H1 (cell line): ENCODE results near the gene CHRNA10. TPM values are rescaled to one million over a fixed set of nuclear protein-coding genes. Genes with fewer than 3 reads are reported as not detected.

Experiments used
- CTCF ChIA-PET: fragments of 300-600 bp; sonication (Branson Sonifier 250); formaldehyde crosslinking; loops from one replicate; lab custom pipeline; 2021; ENCODE audit not compliant: partially characterized antibody; lab: Charles Lee
- POLR2A ChIA-PET: fragments of 300-600 bp; sonication (Branson Sonifier 250); formaldehyde crosslinking; loops from one replicate; lab custom pipeline; 2021; ENCODE audit warnings: inconsistent platforms; ENCODE audit not compliant: partially characterized antibody; lab: Charles Lee
- DNase-seq, 2 experiments: peaks; one replicate each; pipeline versions ENCODE4 v3.0.0 to v3.0.0-alpha.2; 2010 to 2022; ENCODE audit warnings: low spot score in 2 of 2, low read depth in 1 of 2, mixed read lengths in 1 of 2
- FAIRE-seq: peaks from 2 replicates; lab custom pipeline; 2011; peaks lifted over from hg19 to GRCh38; lab: Jason Lieb, UNC
- H2AFZ ChIP-seq: 2 replicates; pipeline ENCODE4 v1.8.1; 2012; ENCODE audit warnings: low read length, inconsistent platforms
- H2AK5ac ChIP-seq: 2 replicates; pipeline ENCODE4 v1.6.1; 2013; ENCODE audit warnings: low read depth, low read length
- H2BK120ac ChIP-seq: replicated peaks from 2 replicates; pipeline ENCODE3; 2013; ENCODE audit warnings: low read depth, low read length, inconsistent platforms
- H2BK12ac ChIP-seq: 2 replicates; pipeline ENCODE4 v1.6.1; 2013; ENCODE audit warnings: low read depth, low read length
- H2BK15ac ChIP-seq: 2 replicates; pipeline ENCODE4 v1.6.1; 2013; ENCODE audit warnings: low read length
- H2BK20ac ChIP-seq: 2 replicates; pipeline ENCODE4 v1.6.1; 2013; ENCODE audit warnings: low read length
- H2BK5ac ChIP-seq: 2 replicates; pipeline ENCODE4 v1.6.1; 2013; ENCODE audit warnings: low read depth, low read length
- H3K14ac ChIP-seq: 2 replicates; pipeline ENCODE4 v1.6.1; 2013; ENCODE audit warnings: inconsistent platforms; ENCODE audit not compliant: insufficient read length
- H3K18ac ChIP-seq: 2 replicates; pipeline ENCODE4 v1.6.1; 2013; ENCODE audit warnings: low read length; ENCODE audit errors: extremely low read depth
- H3K23ac ChIP-seq: 2 replicates; pipeline ENCODE4 v1.6.1; 2013; ENCODE audit warnings: inconsistent platforms; ENCODE audit not compliant: insufficient read length
- H3K23me2 ChIP-seq: 2 replicates; pipeline ENCODE4 v1.6.1; 2013; ENCODE audit warnings: low read depth, low read length
- H3K27ac ChIP-seq: 2 replicates; pipeline ENCODE4 v1.6.1; 2011; ENCODE audit warnings: low read depth, low read length, inconsistent platforms
- H3K27me3 ChIP-seq, 4 experiments: replicated peaks in 1 of 4; 1 replicate in 1 of 4; 2 replicates in 3 of 4; pipeline versions ENCODE4 v1.6.1 to v1.8.1; 2011 to 2013; ENCODE audit warnings: low read length in 3 of 4, mild to moderate bottlenecking in 3 of 4, inconsistent platforms in 2 of 4, mixed read lengths in 2 of 4, moderate library complexity in 1 of 4; ENCODE audit not compliant: control insufficient read depth in 3 of 4, insufficient read depth in 3 of 4; ENCODE audit errors: extremely low read depth in 1 of 4
- H3K36me3 ChIP-seq, 4 experiments: 2 replicates each; pipeline versions ENCODE4 v1.6.1 to v1.8.1; 2011 to 2013; ENCODE audit warnings: mild to moderate bottlenecking in 4 of 4, low read length in 3 of 4, moderate library complexity in 2 of 4, control low read depth in 1 of 4, inconsistent platforms in 1 of 4; ENCODE audit not compliant: insufficient read depth in 4 of 4, control insufficient read depth in 2 of 4
- H3K4ac ChIP-seq: replicated peaks from 2 replicates; pipeline ENCODE3; 2013; ENCODE audit warnings: low read length, low read depth, mixed read lengths, inconsistent platforms; ENCODE audit not compliant: insufficient read length
- H3K4me1 ChIP-seq, 4 experiments: replicated peaks in 1 of 4; 1 replicate in 1 of 4; 2 replicates in 3 of 4; pipeline versions ENCODE4 v1.6.1 to v1.8.1; 2011 to 2013; ENCODE audit warnings: low read length in 3 of 4, inconsistent platforms in 2 of 4, mixed read lengths in 1 of 4; ENCODE audit not compliant: insufficient read depth in 4 of 4, control insufficient read depth in 3 of 4
- H3K4me2 ChIP-seq, 2 experiments: 2 replicates each; pipeline versions ENCODE4 v1.6.1 to v1.8.1; 2011 to 2013; ENCODE audit warnings: low read depth in 2 of 2, low read length in 2 of 2, control low read depth in 1 of 2, inconsistent platforms in 1 of 2, mild to moderate bottlenecking in 1 of 2; ENCODE audit not compliant: insufficient read depth in 1 of 2
- H3K4me3 ChIP-seq, 4 experiments: fragments of 200-600, 300-600 bp in 1 of 4; sonication (generic), shearing (Covaris generic), sonication (Bioruptor Twin) in 1 of 4; 2 replicates each; pipeline versions ENCODE4 v1.5.1 to v1.8.1; 2011 to 2016; ENCODE audit warnings: low read length in 4 of 4, low read depth in 3 of 4, control low read depth in 2 of 4, inconsistent platforms in 2 of 4, mild to moderate bottlenecking in 2 of 4, mixed read lengths in 1 of 4, moderate library complexity in 1 of 4; ENCODE audit not compliant: insufficient read depth in 2 of 4; ENCODE audit errors: extremely low read depth in 1 of 4
- H3K56ac ChIP-seq: replicated peaks from 2 replicates; pipeline ENCODE3; 2013; ENCODE audit warnings: low read depth, mild to moderate bottlenecking, mixed read lengths, low read length, inconsistent platforms; ENCODE audit not compliant: insufficient read length
- H3K79me1 ChIP-seq: 2 replicates; pipeline ENCODE4 v1.6.1; 2013; ENCODE audit warnings: low read depth, low read length, control low read depth
- H3K79me2 ChIP-seq, 2 experiments: 2 replicates each; pipeline versions ENCODE4 v1.6.1 to v1.8.1; 2012 to 2013; ENCODE audit warnings: low read length in 2 of 2, mild to moderate bottlenecking in 2 of 2, inconsistent platforms in 1 of 2; ENCODE audit not compliant: insufficient read depth in 2 of 2, control insufficient read depth in 1 of 2
- H3K9ac ChIP-seq, 4 experiments: replicated peaks in 1 of 4; 1 replicate in 1 of 4; 2 replicates in 3 of 4; pipeline versions ENCODE4 v1.6.1 to v1.8.1; 2011 to 2013; ENCODE audit warnings: low read depth in 3 of 4, low read length in 3 of 4, control low read depth in 2 of 4, mild to moderate bottlenecking in 2 of 4, moderate library complexity in 2 of 4, inconsistent platforms in 1 of 4; ENCODE audit errors: extremely low read depth in 1 of 4
- H3K9me3 ChIP-seq, 2 experiments: 2 replicates each; pipeline versions ENCODE4 v1.6.1 to v1.8.1; 2012 to 2013; ENCODE audit warnings: mild to moderate bottlenecking in 2 of 2, moderate library complexity in 2 of 2, control low read depth in 1 of 2, inconsistent platforms in 1 of 2, low read depth in 1 of 2, low read length in 1 of 2, mixed read lengths in 1 of 2; ENCODE audit not compliant: insufficient read depth in 2 of 2
- H4K20me1 ChIP-seq, 2 experiments: replicated peaks in 1 of 2; 2 replicates each; pipeline versions ENCODE3 to v1.8.1; 2011 to 2013; ENCODE audit warnings: inconsistent platforms in 2 of 2, low read length in 2 of 2, mild to moderate bottlenecking in 1 of 2; ENCODE audit not compliant: insufficient read depth in 2 of 2, control insufficient read depth in 1 of 2
- H4K5ac ChIP-seq: 2 replicates; pipeline ENCODE4 v1.6.1; 2013; ENCODE audit warnings: low read length, low read depth, mixed read lengths, inconsistent platforms; ENCODE audit not compliant: insufficient read length
- H4K8ac ChIP-seq: 2 replicates; pipeline ENCODE4 v1.8.0; 2013; ENCODE audit warnings: mild to moderate bottlenecking, moderate library complexity, low read length, inconsistent platforms; ENCODE audit not compliant: insufficient read depth; ENCODE audit errors: extremely low read depth
- H4K91ac ChIP-seq: replicated peaks from 2 replicates; pipeline ENCODE3; 2013; ENCODE audit warnings: low read length, mixed read lengths, inconsistent platforms; ENCODE audit not compliant: insufficient read length
- ASH2L ChIP-seq: fragments of 200-600, 300-600 bp; sonication (generic); IDR thresholded peaks from one replicate; pipeline ENCODE4 v1.7.1; 2017; ENCODE audit warnings: low read length
- CREB1 ChIP-seq: IDR thresholded peaks from 2 replicates; pipeline ENCODE4 v1.6.1; 2012; ENCODE audit warnings: inconsistent platforms
- POLR2A ChIP-seq, 2 experiments: IDR thresholded peaks; 1 replicate in 1 of 2; 2 replicates in 1 of 2; pipeline ENCODE4 v1.6.1; 2011; ENCODE audit warnings: low read depth in 2 of 2, low read length in 2 of 2, mild to moderate bottlenecking in 2 of 2; ENCODE audit errors: control extremely low read depth in 1 of 2
- RNF2 ChIP-seq: fragments of 200-900, 300-1000 bp; sonication (generic); IDR thresholded peaks from 2 replicates; pipeline ENCODE4 v1.7.1; 2016; ENCODE audit warnings: borderline replicate concordance, low read depth, mild to moderate bottlenecking, antibody characterized with exemption, low read length; ENCODE audit not compliant: poor library complexity, severe bottlenecking; ENCODE audit errors: missing control alignments
- SIN3A ChIP-seq, 2 experiments: IDR thresholded peaks in 1 of 2; conservative IDR thresholded peaks in 1 of 2; 2 replicates each; pipeline ENCODE4 v1.6.1; 2011 to 2012; ENCODE audit warnings: low read length in 2 of 2, improper control_type of control experiment in 1 of 2, low read depth in 1 of 2, mild to moderate bottlenecking in 1 of 2
- SIX5 ChIP-seq: IDR thresholded peaks from 2 replicates; pipeline ENCODE4 v1.6.1; 2011; ENCODE audit warnings: mild to moderate bottlenecking, low read depth, low read length
- SRF ChIP-seq: IDR thresholded peaks from 2 replicates; pipeline ENCODE4 v1.6.1; 2011; ENCODE audit warnings: mild to moderate bottlenecking, low read depth, low read length, moderate library complexity
- SUZ12 ChIP-seq: fragments of 200-600 bp; sonication (generic); IDR thresholded peaks from 2 replicates; pipeline ENCODE4 v1.6.1; 2012; ENCODE audit warnings: mild to moderate bottlenecking, inconsistent platforms, low read length, moderate library complexity, mixed read lengths
- USF2 ChIP-seq: IDR thresholded peaks from 2 replicates; pipeline ENCODE4 v1.6.1; 2011; ENCODE audit warnings: low read length, improper control_type of control experiment
- WGBS, 2 experiments: shearing (Covaris generic) in 1 of 2; methylation state at CpG; one replicate each; pipeline versions ENCODE4 v1.1.6 to v1.1.7; 2013 to 2015; ENCODE audit warnings: low lambda C conversion rate in 2 of 2, mixed read lengths in 2 of 2, inconsistent platforms in 1 of 2, low coverage in 1 of 2, missing lambda C conversion rate in 1 of 2; ENCODE audit not compliant: insufficient replicate concordance in 2 of 2, insufficient coverage in 1 of 2, insufficient read length in 1 of 2; ENCODE audit errors: extremely low coverage in 1 of 2, missing lambda C conversion rate in 1 of 2; 5-methylcytosine and 5-hydroxymethylcytosine counted together
- polyA plus RNA-seq, 7 experiments: library from polyadenylated mRNA; depleted of rRNA in 3 of 7; stranded (reverse) in 5 of 7; unstranded in 2 of 7; fragments of >200 nt in 5 of 7; fragments of 200-250 nt in 2 of 7; gene quantifications; 1 replicate in 5 of 7; 2 replicates in 1 of 7; 4 replicates in 1 of 7; pipeline versions ENCODE4 v1.2.1 to v1.2.3, GENCODE V29; 2011 to 2013; ENCODE audit warnings: missing spikeins in 2 of 7, mixed read lengths in 2 of 7
- total RNA-seq: library from RNA; stranded (reverse); fragmentation: NEBNext Ultra II Directional; extraction: Animal tissue kit (Norgen Biotek cat#: 25700); gene quantifications from 2 replicates; pipeline ENCODE4 v1.2.1, GENCODE V29; 2021

CHRNA10 gene
- total and polyA plus RNA-seq, 2 of the 8 experiments (the other 6 are each of a cell fraction or from before 2014, with no cell fraction given), result 0.68 to 1.3 TPM

- ChIA-PET POLR2A (interaction anchor here (0.7 to 1.2 kb wide), 6 partner anchors 9 to 262 kb away, joined by 3 to 7 read pairs (median 4); partner anchors contain the start of gene CHRNA10), CTCF (interaction anchor here (1.2 to 1.8 kb wide), 3 partner anchors 10 to 39 kb away, joined by 3 to 8 read pairs (median 6); no protein-coding TSS in a partner anchor)
- Histone ChIP-seq H3K36me3 (no peaks in the 10 kb centered on the region), H3K23ac (no peak overlapping the region), H2BK20ac (no peak overlapping the region), H2BK5ac (peak overlapping the region; percentile 63), H2AK5ac (no peak overlapping the region), H3K27me3 (peaks cover 0 to 6% (median 0%) of the 10 kb centered on the region in 4 experiments; a peak in 4 of 7 replicates), H3K23me2 (peaks cover 11% of the 10 kb centered on the region; the same call in 1 of the 2 replicates), H3K9ac (peak overlapping the region in 3 of 4 experiments; percentile 45 to 66 (median 65); a peak in 6 of 7 replicates), H4K91ac (peak overlapping the region; percentile 92), H3K4ac (no peak overlapping the region), H3K14ac (no peak overlapping the region), H2BK15ac (0 out of 2 replicates have a peak overlapping the region, but pooled peaks have one; percentile 53), H3K79me1 (no peaks in the 10 kb centered on the region), H3K4me2 (peak overlapping the region; percentile 88 to 98), H4K5ac (peak overlapping the region; percentile 67), H4K20me1 (no peaks in the 10 kb centered on the region), H3K4me1 (peaks cover 0 to 10% (median 1%) of the 10 kb centered on the region in 4 experiments; a peak in 4 of 7 replicates), H3K9me3 (peaks cover 7% of the 10 kb centered on the region in 2 experiments; a peak in 2 of 4 replicates), H2AFZ (0 out of 2 replicates have a peak overlapping the region, but pooled peaks have one; percentile 23), H3K56ac (peak overlapping the region; percentile 73), H3K79me2 (no peaks in the 10 kb centered on the region), H3K18ac (peak overlapping the region; percentile 88), H3K4me3 (peak overlapping the region; percentile 59 to 63 (median 60)), H2BK12ac (0 out of 2 replicates have a peak overlapping the region, but pooled peaks have one; percentile 76), H2BK120ac (no peak overlapping the region), H4K8ac (peak overlapping the region; percentile 53; the same call in 1 of the 2 replicates), H3K27ac (peak overlapping the region; percentile 88)
- 1% methylated on average over 49 of the region's 55 CpGs; no CpG with 5 or more reads in 1 of the 2 experiments for WGBS, 2 experiments
- peak; percentile 88 to 95 for DNase-seq
- FAIRE-seq, result no peak
- TF ChIP-seq SRF (no peak), POLR2A (IDR thresholded peaks at IDR 0.05; ENCODE audit: control extremely low read depth in 1 of 2, low read depth in 2 of 2, low read length in 2 of 2) (peak; percentile 48 to 93), SIN3A (conservative IDR thresholded peaks at IDR 0.05 in 1 of 2, IDR thresholded peaks at IDR 0.05 in 1 of 2; ENCODE audit: low read depth in 1 of 2, low read length in 2 of 2) (peak in 1 of 2 experiments; percentile 38; a peak in 1 of 4 replicates), RNF2 (no peak), ASH2L (peak; percentile 46), USF2 (peak; percentile 63), SUZ12 (0 out of 2 replicates have a peak, but pooled peaks have one; percentile 27), CREB1 (0 out of 2 replicates have a peak, but pooled peaks have one; percentile 25), SIX5 (no peak; the same call in 1 of the 2 replicates)
These were observed 28.9 kb downstream of the CHRNA10 start for GRCh38 chr11:3642071-3642951.
